Stimulated activated CD4-positive, alpha-beta T cell treated with anti-CD3 and anti-CD28 coated beads, Interleukin-12 subunit alpha, Interleukin-12 subunit beta, amount 100 ng/mL, for 4 hours (primary cell): ENCODE measurements around the gene VSIG1.

Experiments used
- DNase-seq: peaks from one replicate; pipeline ENCODE4 v3.0.0-alpha.2; 2020

Gene VSIG1

DNA sequence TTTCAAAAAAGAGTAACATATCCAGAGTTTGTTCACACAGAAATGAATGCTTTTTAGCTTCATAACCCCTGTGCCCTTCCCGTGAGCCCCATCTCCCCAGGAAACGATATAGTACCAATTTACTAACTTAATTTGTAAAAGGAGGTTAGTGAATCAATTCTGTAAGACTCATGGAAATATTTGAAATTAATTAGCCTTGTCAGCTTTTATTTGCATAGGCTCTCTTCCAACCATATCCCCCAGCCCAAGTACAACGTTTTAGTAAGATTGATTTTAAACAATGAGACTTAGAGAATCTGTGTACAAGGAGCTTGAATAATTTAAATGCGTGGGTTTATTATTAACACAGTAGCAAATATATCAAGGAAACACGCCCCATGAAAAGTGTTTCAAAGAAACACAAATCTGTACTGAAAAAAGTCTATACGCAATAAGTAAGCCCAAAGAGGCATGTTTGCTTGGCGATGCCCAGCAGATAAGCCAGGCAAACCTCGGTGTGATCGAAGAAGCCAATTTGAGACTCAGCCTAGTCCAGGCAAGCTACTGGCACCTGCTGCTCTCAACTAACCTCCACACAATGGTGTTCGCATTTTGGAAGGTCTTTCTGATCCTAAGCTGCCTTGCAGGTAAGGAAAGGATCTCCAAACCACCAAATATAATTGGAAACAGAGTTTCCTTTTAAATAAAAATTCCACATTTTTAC lies at the start of gene VSIG1:
TSS of gene VSIG1 (plus strand) at position 512 of the 703 bp plus-strand sequence. CDS start at position 578, 66 bp downstream.
- DNase-seq, result no peak

DNA sequence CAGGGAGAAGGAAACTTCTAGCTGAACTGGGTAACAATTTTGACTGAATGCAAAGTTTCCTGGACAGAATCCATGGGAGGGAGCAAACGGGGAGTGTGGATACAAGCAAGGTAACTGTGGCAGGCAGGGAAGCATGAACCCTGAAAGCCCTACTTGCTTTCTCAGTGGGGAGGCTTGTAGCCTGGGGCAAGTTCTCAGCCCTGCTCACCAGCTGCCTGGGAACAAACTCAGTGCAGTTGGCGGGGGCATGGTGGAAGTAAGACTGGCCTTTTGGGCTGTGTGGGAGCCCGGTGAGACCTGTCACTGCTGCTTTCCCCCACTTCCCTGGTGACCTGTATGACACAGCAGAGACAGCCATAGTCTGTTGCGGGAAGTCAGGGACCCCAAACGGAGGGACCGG lies 48.7 kb upstream of the VSIG1 start:
- DNase-seq, result no peak

DNA sequence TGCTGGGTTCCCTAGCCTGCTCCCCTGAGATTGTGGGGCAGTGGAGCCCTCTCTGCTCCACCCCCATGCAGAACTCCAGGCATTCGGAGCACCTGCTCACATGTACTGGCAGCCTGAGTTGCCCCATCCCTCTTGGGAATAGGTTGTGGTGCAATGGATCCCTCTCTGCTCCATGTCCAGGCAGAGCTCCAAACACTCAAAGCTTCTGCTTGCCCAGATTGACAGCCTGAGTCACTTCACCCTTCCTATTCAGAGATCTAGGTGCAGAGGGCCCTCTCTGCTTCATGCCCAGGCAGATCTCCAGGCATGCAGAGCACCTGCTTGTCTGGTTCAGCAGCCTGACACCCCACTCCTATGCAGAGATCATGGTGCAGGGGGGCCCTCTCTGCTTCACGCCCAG lies 44.1 kb upstream of the VSIG1 start:
- DNase-seq, result no peak

DNA sequence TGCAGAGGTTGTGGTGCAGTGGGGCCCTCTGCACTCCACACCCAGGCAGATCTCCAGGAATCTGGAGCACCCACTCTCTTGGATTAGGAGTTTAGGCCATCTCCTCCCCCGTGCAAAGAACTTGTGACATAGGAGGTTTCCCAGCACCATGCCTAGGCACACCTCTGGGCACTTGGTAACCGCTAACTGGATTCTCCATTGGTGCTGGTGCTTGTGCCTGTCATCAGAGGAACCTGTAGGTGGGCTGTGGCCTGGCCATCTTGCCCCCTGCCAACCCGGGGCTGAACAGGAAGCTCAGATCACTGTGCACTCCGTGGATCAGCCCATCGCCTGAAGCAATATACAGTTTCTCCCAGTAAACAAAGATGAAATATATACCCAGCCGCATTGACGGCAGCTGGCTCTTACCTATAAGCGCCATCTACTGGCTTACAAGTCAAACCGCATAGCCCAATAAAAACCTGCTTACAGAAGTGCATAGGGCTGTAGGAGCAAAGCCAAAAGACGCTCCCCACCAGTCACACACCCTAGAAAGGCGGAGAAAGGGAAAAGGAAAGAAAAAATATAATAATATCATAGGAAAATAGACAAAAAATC lies 43.5 kb upstream of the VSIG1 start:
- DNase-seq, result no peak

- DNase-seq, result no peak
Measured at GRCh38 chrX:108018656-108019381, 26.0 kb upstream of the VSIG1 start.

DNA sequence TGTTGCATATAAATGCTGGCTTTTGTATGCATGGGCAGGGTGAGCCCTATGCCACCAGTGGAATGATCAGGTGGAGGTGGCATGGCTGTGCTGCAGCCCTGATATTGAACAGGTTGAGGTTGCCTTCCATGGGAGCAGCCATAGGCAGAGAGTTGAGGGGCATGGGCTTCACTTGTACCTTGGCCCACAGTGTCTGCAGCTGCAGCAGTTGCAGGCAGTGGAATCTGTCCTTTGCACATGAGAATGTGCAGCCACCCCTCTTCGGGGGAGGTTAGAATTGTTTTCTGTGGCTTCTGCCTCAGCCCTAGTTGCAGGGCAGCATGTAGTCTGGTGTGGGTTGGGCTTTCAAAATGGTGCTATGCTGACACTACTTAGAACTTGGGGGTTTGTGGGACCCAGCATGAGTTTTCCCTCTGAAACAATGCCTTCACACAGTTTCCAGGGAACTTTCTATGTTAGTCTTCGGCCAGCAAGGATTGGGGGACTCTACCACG lies 25.4 kb upstream of the VSIG1 start:
- DNase-seq, result no peak

GRCh38 chrX:108020631-108021030 lies 24.2 kb upstream of the VSIG1 start:
- no peak for DNase-seq

GRCh38 chrX:108022491-108023089 lies 22.3 kb upstream of the VSIG1 start:
- DNase-seq, result no peak

GRCh38 chrX:108025376-108025775 lies 19.5 kb upstream of the VSIG1 start:
- DNase-seq, result no peak

DNA sequence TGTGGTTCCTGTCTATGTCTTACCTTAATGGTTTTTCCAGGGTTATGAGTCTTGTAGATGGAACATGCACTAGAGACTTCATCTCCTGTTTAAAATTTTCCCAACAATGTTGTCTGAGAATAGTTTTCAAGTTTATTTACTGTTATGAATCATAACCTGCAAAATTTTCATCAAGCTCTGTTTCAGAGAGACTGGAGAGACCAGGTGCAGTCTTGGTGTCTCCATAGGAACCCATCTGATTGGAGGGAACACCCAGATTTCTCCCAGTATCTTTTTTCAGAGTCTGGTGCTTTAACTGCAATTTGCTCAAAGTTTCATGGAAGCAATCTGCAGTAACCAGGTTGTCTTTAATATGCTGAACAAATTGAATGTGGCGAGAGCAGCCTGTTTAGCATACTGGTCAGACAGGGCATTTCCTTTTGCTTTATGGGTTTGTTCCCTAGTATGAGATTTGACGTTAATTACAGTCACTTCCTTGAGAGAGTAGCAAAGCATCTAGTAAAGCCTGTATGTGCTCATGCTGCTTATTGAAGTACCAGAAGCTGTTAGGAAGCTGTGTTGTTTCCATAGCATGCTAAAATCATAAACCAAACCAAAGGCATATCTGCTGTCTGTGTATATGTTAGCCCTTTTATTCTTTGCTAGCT lies 18.8 kb upstream of the VSIG1 start:
- no peak for DNase-seq

DNA sequence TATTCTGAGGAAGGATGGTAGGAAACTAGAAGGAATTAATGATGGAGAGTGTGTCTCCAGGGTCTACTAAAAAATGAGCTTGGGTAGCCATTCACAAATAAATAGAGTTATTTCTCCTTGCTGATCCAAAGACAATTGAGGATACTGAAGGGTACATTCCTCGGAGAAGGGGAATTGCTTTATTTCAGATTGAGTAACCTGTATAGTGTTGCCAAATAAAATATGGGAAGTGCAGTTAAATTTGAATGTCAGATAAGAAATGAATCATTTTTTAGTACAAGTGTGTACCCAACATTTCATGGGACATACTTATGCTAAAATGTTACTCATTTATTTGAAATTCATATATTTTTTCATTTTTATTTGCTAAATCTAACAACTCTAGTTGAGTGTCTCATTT lies 16.0 kb upstream of the VSIG1 start:
- DNase-seq, result no peak

- no peak for DNase-seq
Measured at GRCh38 chrX:108029928-108030711, 14.7 kb upstream of the VSIG1 start.

DNA sequence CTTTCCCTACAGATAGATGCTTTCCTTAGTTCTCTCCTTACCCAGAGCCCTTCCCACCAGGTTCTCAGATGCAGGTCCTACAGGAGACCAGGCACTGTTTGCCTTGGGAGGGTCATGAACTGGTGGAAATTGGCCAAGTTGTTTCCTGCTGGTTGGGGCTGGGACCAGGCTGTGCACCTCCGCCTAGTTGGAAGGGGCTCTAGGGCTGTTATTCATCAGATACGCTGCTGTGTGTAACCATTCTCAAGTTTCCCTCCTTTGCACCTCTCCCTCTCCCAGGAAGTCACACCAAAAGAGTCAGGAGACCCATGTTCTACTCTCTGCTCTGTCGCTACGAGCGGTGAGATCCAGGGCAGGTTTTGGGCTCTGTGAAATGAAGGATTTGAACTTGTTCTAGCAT lies 11.9 kb upstream of the VSIG1 start:
- no peak for DNase-seq

GRCh38 chrX:108033890-108034289 lies 11.0 kb upstream of the VSIG1 start:
- no peak for DNase-seq

DNA sequence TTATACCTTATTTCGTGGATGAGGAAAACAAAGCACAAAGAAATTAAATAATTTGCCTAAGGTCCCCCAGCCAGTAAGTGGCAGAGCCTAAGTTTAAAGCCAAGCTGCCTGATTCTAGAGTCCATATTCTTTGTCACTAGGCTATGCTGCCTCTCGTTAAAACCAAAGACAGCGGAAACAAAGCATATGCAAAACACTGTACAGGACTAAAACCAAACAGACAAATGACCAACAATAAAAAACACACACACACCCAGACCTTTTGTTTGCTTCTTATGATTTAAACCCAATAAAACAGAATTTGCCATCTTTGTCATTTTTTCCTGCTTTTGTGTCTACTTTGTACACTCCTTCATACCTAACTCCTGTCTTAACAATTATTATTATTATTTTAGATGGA lies 10.1 kb upstream of the VSIG1 start:
- no peak for DNase-seq

- no peak for DNase-seq
Measured at GRCh38 chrX:108036298-108036973, 8.4 kb upstream of the VSIG1 start.

DNA sequence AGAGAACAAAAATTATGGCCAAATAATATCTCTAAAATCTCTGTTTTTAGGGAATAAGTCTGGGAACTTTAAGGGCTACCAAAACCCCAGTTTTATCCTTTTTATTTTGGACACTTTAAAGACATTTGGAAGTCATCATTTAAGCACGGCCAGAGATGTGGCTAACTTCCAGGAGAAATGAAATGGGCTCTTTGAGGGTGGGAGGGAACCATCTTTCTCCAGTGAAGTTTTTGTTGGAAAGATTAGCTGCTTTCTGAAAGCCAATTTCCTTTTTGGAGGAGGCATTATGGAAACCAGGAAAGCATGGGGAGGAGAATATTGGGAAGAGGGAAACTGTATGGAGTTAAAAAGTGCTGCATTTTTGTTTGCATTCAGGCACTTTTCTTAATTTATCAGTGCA lies 4.8 kb downstream of the VSIG1 start:
- DNase-seq, result no peak

DNA sequence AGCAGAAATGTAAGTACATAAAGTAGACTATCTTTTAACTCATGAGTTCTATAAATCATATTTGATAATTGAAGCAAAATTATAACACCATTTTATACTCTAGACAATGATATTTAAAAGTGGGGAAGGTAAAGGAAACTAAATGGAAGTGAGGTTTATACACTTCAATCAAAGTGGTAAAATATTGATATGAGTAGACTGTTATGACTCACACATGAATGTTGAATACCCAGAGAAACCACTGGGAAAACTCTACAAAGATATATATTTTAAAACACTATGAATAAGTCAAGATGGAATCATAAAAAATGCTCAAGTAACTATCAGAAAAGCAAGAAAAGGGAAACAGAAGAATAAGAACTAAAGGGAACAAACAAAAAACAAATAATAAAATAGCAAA lies 8.4 kb downstream of the VSIG1 start:
- no peak for DNase-seq

DNA sequence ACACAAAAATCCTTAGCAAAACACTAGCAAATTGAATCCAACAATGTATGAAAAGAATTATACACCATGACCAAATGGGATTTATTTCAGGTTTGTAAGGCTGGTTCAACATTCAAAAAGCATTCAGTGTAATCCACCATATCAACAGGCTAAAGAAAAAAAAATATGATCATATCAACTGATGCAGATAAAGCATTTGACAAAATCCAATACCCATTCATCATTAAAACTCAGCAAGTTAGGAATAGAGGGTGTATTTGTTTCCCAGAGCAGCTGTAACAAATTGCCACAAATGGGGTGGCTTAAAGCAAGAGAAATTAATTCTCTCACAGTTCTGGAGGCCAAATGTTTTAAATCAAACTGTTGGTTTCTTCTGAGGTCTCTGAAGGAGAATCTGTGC lies 10.7 kb downstream of the VSIG1 start:
- no peak for DNase-seq

GRCh38 chrX:108059801-108060200 lies 14.9 kb downstream of the VSIG1 start:
- DNase-seq, result no peak

- DNase-seq, result no peak
Measured at GRCh38 chrX:108064001-108064400, 19.1 kb downstream of the VSIG1 start.

- no peak for DNase-seq
Measured at GRCh38 chrX:108064613-108065012, 19.7 kb downstream of the VSIG1 start.
